OCI-LY7 (cell line): ENCODE results near the gene SPAG9. TPM values are rescaled to one million over a fixed set of nuclear protein-coding genes. Genes with fewer than 3 reads are reported as not detected.

Experiments used
- BruUV-seq: library from RNA; stranded (reverse); fragments of 400-500 nt; replicated peaks from 2 replicates; lab custom pipeline; 2021; lab: Mats Ljungman, UMichigan
- CTCF ChIA-PET: fragments of 300-600 bp; sonication (Branson Sonifier 250); formaldehyde crosslinking; loops from one replicate; lab custom pipeline; 2022; ENCODE audit warnings: antibody characterized with exemption; ENCODE audit not compliant: unreplicated experiment; lab: Charles Lee
- POLR2A ChIA-PET: fragments of 300-600 bp; sonication (Branson Sonifier 250); formaldehyde crosslinking; loops from one replicate; lab custom pipeline; 2022; ENCODE audit warnings: antibody characterized with exemption; lab: Charles Lee
- DNase-seq: peaks from one replicate; pipeline ENCODE4 v3.0.0-alpha.2; 2015; ENCODE audit warnings: low spot score
- H2AFZ ChIP-seq: fragments of 200-600 bp; sonication (generic), shearing (Covaris generic); 2 replicates; pipeline ENCODE4 v1.6.1; 2014; ENCODE audit warnings: mild to moderate bottlenecking, antibody characterized with exemption, low read length, moderate library complexity
- H3K27ac ChIP-seq: fragments of 200-600 bp; sonication (generic); 2 replicates; pipeline ENCODE4 v1.5.1; 2014; ENCODE audit warnings: mixed run types, low read depth, mild to moderate bottlenecking, moderate library complexity, low read length, inconsistent platforms; ENCODE audit not compliant: poor library complexity, severe bottlenecking
- H3K36me3 ChIP-seq: fragments of 200-600 bp; sonication (generic); 2 replicates; pipeline ENCODE4 v1.6.1; 2014; ENCODE audit warnings: mild to moderate bottlenecking, antibody characterized with exemption, low read length, moderate library complexity, mixed read lengths; ENCODE audit not compliant: insufficient read depth
- H3K4me1 ChIP-seq: fragments of 200-600 bp; sonication (generic); 2 replicates; pipeline ENCODE4 v1.5.1; 2014; ENCODE audit warnings: mild to moderate bottlenecking, low read length; ENCODE audit not compliant: insufficient read depth, poor library complexity, severe bottlenecking
- H3K4me2 ChIP-seq: fragments of 200-600 bp; sonication (generic); 2 replicates; pipeline ENCODE4 v1.6.1; 2014; ENCODE audit warnings: mild to moderate bottlenecking, low read length
- H3K4me3 ChIP-seq: fragments of 200-600 bp; sonication (generic); 2 replicates; pipeline ENCODE4 v1.5.1; 2014; ENCODE audit warnings: mild to moderate bottlenecking, low read depth, low read length; ENCODE audit not compliant: poor library complexity, severe bottlenecking
- H3K79me2 ChIP-seq: fragments of 200-600 bp; sonication (generic); 2 replicates; pipeline ENCODE4 v1.6.1; 2016; ENCODE audit warnings: low read depth, mild to moderate bottlenecking, low read length, moderate library complexity, mixed read lengths; ENCODE audit not compliant: insufficient read depth
- H3K9me2 ChIP-seq: fragments of 200-600 bp; sonication (generic); 2 replicates; pipeline ENCODE4 v1.6.1; 2016; ENCODE audit warnings: mild to moderate bottlenecking, low read length, mixed read lengths; ENCODE audit not compliant: insufficient read depth
- H3K9me3 ChIP-seq: fragments of 200-600 bp; sonication (generic); 2 replicates; pipeline ENCODE4 v1.6.1; 2014; ENCODE audit warnings: mild to moderate bottlenecking, mixed run types, low read length, mixed read lengths
- H4K20me1 ChIP-seq: fragments of 200-600 bp; sonication (generic); 2 replicates; pipeline ENCODE4 v1.6.1; 2014; ENCODE audit warnings: mild to moderate bottlenecking, antibody characterized with exemption, low read length, moderate library complexity, mixed read lengths; ENCODE audit not compliant: insufficient read depth
- CTCF ChIP-seq: fragments of 200-600 bp; sonication (generic); conservative IDR thresholded peaks from 2 replicates; pipeline ENCODE4 v1.5.1; 2014; ENCODE audit warnings: mild to moderate bottlenecking, antibody characterized with exemption, low read length, moderate library complexity, mixed read lengths
- EZH2phosphoT487 ChIP-seq: fragments of 200-600 bp; sonication (generic); IDR thresholded peaks from 2 replicates; pipeline ENCODE4 v1.6.1; 2018; ENCODE audit warnings: low read depth, borderline replicate concordance, mild to moderate bottlenecking, mixed run types, antibody characterized with exemption, low read length, moderate library complexity, mixed read lengths
- intact Hi-C: fragments of 100-400 bp; cut with micrococcal nuclease; formaldehyde crosslinking; loops from one replicate; pipeline ENCODE4 v1.10.0; 2022; ENCODE audit not compliant: unreplicated experiment
- total RNA-seq, 2 experiments: library from RNA; depleted of rRNA in 1 of 2; stranded (reverse); fragments of >200 nt in 1 of 2; shearing (Covaris generic) in 1 of 2; gene quantifications; 2 replicates each; pipeline ENCODE4 v1.2.3, GENCODE V29; 2014 to 2022

Gene SPAG9
- total RNA-seq, 2 experiments from 2014 or later, result 75.5 to 78.9 TPM

DNA sequence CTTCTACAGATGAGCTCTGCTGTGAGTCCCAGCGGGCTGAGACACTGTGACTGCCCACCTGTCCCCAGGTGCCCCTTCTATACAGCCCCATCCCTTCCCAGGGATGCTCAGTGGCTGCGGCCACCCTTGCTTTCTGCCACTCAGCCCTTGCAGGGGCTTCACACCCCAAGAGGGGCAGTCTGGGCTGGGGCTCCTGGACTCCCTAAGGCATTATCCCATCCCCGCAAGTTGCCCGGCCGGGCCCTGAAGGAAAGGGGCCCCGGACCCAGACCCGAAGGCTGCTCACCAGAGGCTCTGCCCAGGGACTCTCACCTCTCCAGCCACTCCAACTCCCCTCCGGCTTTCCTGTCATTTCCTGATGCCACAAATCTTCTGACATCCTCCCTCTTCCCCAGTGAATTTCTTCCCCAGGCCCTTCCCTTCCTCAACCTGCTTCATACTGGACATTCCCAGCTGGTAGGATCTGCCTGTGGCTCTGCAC, 166.0 kb downstream of the SPAG9 start:
- H4K20me1 ChIP-seq, result no peaks in the 10 kb centered on the region
- DNase-seq, result no peak
- H3K36me3 ChIP-seq, result no peaks in the 10 kb centered on the region
- CTCF ChIA-PET, result no interaction called here
- POLR2A ChIA-PET, result no interaction called here
- H3K4me1 ChIP-seq, result peaks cover 11% of the 10 kb centered on the region
- no TSS peak for BruUV-seq
- intact Hi-C loops, result no loop called here
- no peaks in the 10 kb centered on the region for H3K9me3 ChIP-seq
- H3K4me2 ChIP-seq, result no peak overlapping the region
- H3K27ac ChIP-seq, result no peak overlapping the region
- TF ChIP-seq CTCF (no peak), EZH2phosphoT487 (no peak)
- no peak overlapping the region for H2AFZ ChIP-seq
- no peak overlapping the region for H3K4me3 ChIP-seq
- no peaks in the 10 kb centered on the region for H3K9me2 ChIP-seq
- H3K79me2 ChIP-seq, result no peaks in the 10 kb centered on the region

- TF ChIP-seq EZH2phosphoT487 (no peak), CTCF (no peak)
- Histone ChIP-seq H3K79me2 (no peaks in the 10 kb centered on the region), H4K20me1 (no peaks in the 10 kb centered on the region), H3K9me2 (no peaks in the 10 kb centered on the region), H3K9me3 (no peaks in the 10 kb centered on the region), H3K4me3 (no peak overlapping the region), H3K36me3 (no peaks in the 10 kb centered on the region), H3K4me2 (no peak overlapping the region), H3K4me1 (peaks cover 11% of the 10 kb centered on the region), H2AFZ (no peak overlapping the region), H3K27ac (no peak overlapping the region)
- DNase-seq, result no peak
- intact Hi-C loops, result no loop called here
- ChIA-PET POLR2A (no interaction called here), CTCF (interaction anchor here (0.5 kb wide), 1 partner anchor 171 kb away, joined by 5 read pairs; no protein-coding TSS in a partner anchor)
- no TSS peak for BruUV-seq
These were observed 166.7 kb downstream of the SPAG9 start for GRCh38 chr17:50953831-50954601.

DNA sequence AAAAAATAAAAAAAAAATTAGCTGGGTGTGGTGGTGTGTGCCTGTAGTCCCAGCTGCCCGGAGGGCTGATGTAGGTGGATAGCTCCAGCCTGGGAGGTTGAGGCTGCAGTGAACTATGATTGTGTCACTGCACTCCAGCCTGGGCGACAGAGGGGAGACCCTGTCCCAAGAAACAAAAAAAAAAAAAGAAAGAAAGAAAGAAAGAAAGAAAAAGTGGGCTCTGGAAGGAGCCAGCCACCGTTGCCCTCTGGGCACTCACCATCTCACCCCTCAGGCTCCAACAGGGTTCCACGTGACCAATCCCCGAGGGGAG, 167.2 kb downstream of the SPAG9 start:
- no peak overlapping the region for H3K4me3 ChIP-seq
- no peak for DNase-seq
- no peaks in the 10 kb centered on the region for H3K9me3 ChIP-seq
- ChIA-PET CTCF (interaction anchor here (0.5 kb wide), 1 partner anchor 170 kb away, joined by 5 read pairs; no protein-coding TSS in a partner anchor), POLR2A (interaction anchor here (0.6 to 0.7 kb wide), 2 partner anchors 99 to 103 kb away, joined by 3 read pairs; no protein-coding TSS in a partner anchor)
- H3K4me1 ChIP-seq, result peaks cover 11% of the 10 kb centered on the region
- no peaks in the 10 kb centered on the region for H4K20me1 ChIP-seq
- H3K4me2 ChIP-seq, result no peak overlapping the region
- BruUV-seq, result no TSS peak
- intact Hi-C loops, result no loop called here
- no peak overlapping the region for H2AFZ ChIP-seq
- H3K79me2 ChIP-seq, result no peaks in the 10 kb centered on the region
- H3K9me2 ChIP-seq, result no peaks in the 10 kb centered on the region
- no peaks in the 10 kb centered on the region for H3K36me3 ChIP-seq
- H3K27ac ChIP-seq, result no peak overlapping the region
- no peak for TF ChIP-seq EZH2phosphoT487
- TF ChIP-seq CTCF, result no peak
